ENCODE measurements around the gene RBM23.

- TF ChIP-seq CTCF (conservative IDR thresholded peaks at IDR 0.05) (no peak), ZFX (IDR thresholded peaks at IDR 0.05) (no peak)
These were observed 4.8 kb upstream of the RBM23 start for GRCh38 chr14:22923746-22924145.

Measured in C4-2B (cell line).